HCT116 (cell line): Measurements from ENCODE around the gene RALGPS2. TPM values are rescaled to one million over a fixed set of nuclear protein-coding genes. Genes with fewer than 3 reads are reported as not detected.

Experiments used
- ATAC-seq: fragments of 200-7000 bp; cut with Tn5 transposase; 2 replicates; pipeline ENCODE4 v1.9.1; 2020; ENCODE audit warnings: mild to moderate bottlenecking, moderate library complexity
- BruUV-seq: library from RNA; stranded (reverse); fragments of 400-500 nt; replicated peaks from 2 replicates; lab custom pipeline; 2021; lab: Mats Ljungman, UMichigan
- CTCF ChIA-PET: fragments of 300-600 bp; sonication (Branson Sonifier 250); formaldehyde crosslinking; loops from one replicate; lab custom pipeline; 2021; ENCODE audit warnings: antibody characterized with exemption; lab: Charles Lee
- POLR2A ChIA-PET: fragments of 300-600, 350-600 bp; sonication (Branson Sonifier 250); formaldehyde crosslinking; loops from one replicate; lab custom pipeline; 2021; ENCODE audit warnings: antibody characterized with exemption; lab: Charles Lee
- RAD21 ChIA-PET, 2 experiments: fragments of 300-600 bp; sonication (Branson Sonifier 250); formaldehyde crosslinking; loops; one replicate each; lab custom pipeline; 2023; ENCODE audit warnings: low total read pairs in 2 of 2; ENCODE audit not compliant: uncharacterized antibody in 2 of 2, unreplicated experiment in 2 of 2, low non-redundant PET in 1 of 2; lab: Charles Lee
- DNase-seq: peaks from one replicate; pipeline ENCODE4 v3.0.0-alpha.2; 2010; ENCODE audit warnings: low read depth, low spot score
- H2AFZ ChIP-seq: fragments of 200-600 bp; shearing (Covaris generic), sonication (generic); 2 replicates; pipeline ENCODE4 v1.6.1; 2017; ENCODE audit warnings: low read depth, mixed run types, mixed read lengths, antibody characterized with exemption, low read length; ENCODE audit not compliant: poor library complexity, severe bottlenecking
- H3K27ac ChIP-seq: 2 replicates; pipeline ENCODE4 v1.5.1; 2012; ENCODE audit warnings: low read depth, low read length
- H3K27me3 ChIP-seq: fragments of 200-600 bp; sonication (generic); 2 replicates; pipeline ENCODE4 v1.6.1; 2016; ENCODE audit warnings: mixed run types, low read length, mixed read lengths; ENCODE audit not compliant: insufficient read depth
- H3K36me3 ChIP-seq, 2 experiments: fragments of 200-500 bp in 1 of 2; fragments of 200-600 bp in 1 of 2; sonication (Bioruptor generic) in 1 of 2; sonication (generic) in 1 of 2; 2 replicates each; pipeline versions ENCODE4 v1.5.1 to v1.6.1; 2014 to 2016; ENCODE audit warnings: low read length in 2 of 2, inconsistent platforms in 1 of 2, mixed read lengths in 1 of 2, mixed run types in 1 of 2; ENCODE audit not compliant: insufficient read depth in 2 of 2, control insufficient read depth in 1 of 2
- H3K4me1 ChIP-seq, 2 experiments: fragments of 200-600 bp in 1 of 2; sonication (generic) in 1 of 2; 2 replicates each; pipeline versions ENCODE4 v1.5.1 to v1.6.1; 2012 to 2017; ENCODE audit warnings: low read length in 2 of 2, inconsistent platforms in 1 of 2, mild to moderate bottlenecking in 1 of 2, mixed read lengths in 1 of 2, mixed run types in 1 of 2, moderate library complexity in 1 of 2; ENCODE audit not compliant: insufficient read depth in 2 of 2, control insufficient read depth in 1 of 2
- H3K4me2 ChIP-seq: fragments of 200-600 bp; sonication (generic); 2 replicates; pipeline ENCODE4 v1.6.1; 2017; ENCODE audit warnings: mixed run types, low read length, mixed read lengths
- H3K4me3 ChIP-seq, 2 experiments: fragments of 200-600 bp in 1 of 2; sonication (generic) in 1 of 2; replicated peaks in 1 of 2; 2 replicates each; pipeline ENCODE4 v1.5.1; 2011 to 2016; ENCODE audit warnings: low read length in 2 of 2, control low read depth in 1 of 2, low read depth in 1 of 2, mild to moderate bottlenecking in 1 of 2, mixed read lengths in 1 of 2, mixed run types in 1 of 2
- H3K79me2 ChIP-seq: fragments of 200-600 bp; sonication (generic); 2 replicates; pipeline ENCODE4 v1.6.1; 2017; ENCODE audit warnings: mild to moderate bottlenecking, mixed run types, low read length, moderate library complexity, mixed read lengths; ENCODE audit not compliant: insufficient read depth
- H3K9ac ChIP-seq: fragments of 200-600 bp; sonication (generic); 2 replicates; pipeline ENCODE4 v1.6.1; 2016; ENCODE audit warnings: low read length, mixed read lengths
- H3K9me2 ChIP-seq: fragments of 200-600 bp; sonication (generic), shearing (Covaris generic); 2 replicates; pipeline ENCODE4 v1.6.1; 2017; ENCODE audit warnings: mixed run types, mild to moderate bottlenecking, moderate library complexity; ENCODE audit not compliant: insufficient read depth
- H3K9me3 ChIP-seq, 2 experiments: fragments of 200-500 bp in 1 of 2; fragments of 200-600 bp in 1 of 2; sonication (Bioruptor generic) in 1 of 2; sonication (generic) in 1 of 2; 2 replicates each; pipeline ENCODE4 v1.6.1; 2014 to 2017; ENCODE audit warnings: low read length in 2 of 2, mixed read lengths in 2 of 2, inconsistent platforms in 1 of 2, low read depth in 1 of 2, mild to moderate bottlenecking in 1 of 2, mixed run types in 1 of 2, moderate library complexity in 1 of 2; ENCODE audit not compliant: control insufficient read depth in 1 of 2, insufficient read depth in 1 of 2
- H4K20me1 ChIP-seq: fragments of 200-600 bp; sonication (generic), shearing (Covaris generic); 2 replicates; pipeline ENCODE4 v1.6.1; 2017; ENCODE audit warnings: mixed run types, mild to moderate bottlenecking, moderate library complexity; ENCODE audit not compliant: insufficient read depth
- EGR1 ChIP-seq: IDR thresholded peaks from 2 replicates; pipeline ENCODE4 v1.6.1; 2012; ENCODE audit warnings: low read depth
- FOSL1 ChIP-seq: IDR thresholded peaks from 2 replicates; pipeline ENCODE4 v1.6.1; 2012; ENCODE audit warnings: low read depth
- SP1 ChIP-seq: IDR thresholded peaks from 2 replicates; pipeline ENCODE4 v1.6.1; 2012; ENCODE audit warnings: low read depth
- SRF ChIP-seq: IDR thresholded peaks from 2 replicates; pipeline ENCODE4 v1.6.1; 2012; ENCODE audit warnings: low read depth
- TCF7L2 ChIP-seq: IDR thresholded peaks from 2 replicates; pipeline ENCODE4 v1.7.0; 2011; ENCODE audit warnings: borderline replicate concordance, inconsistent platforms; ENCODE audit not compliant: insufficient read depth, insufficient read length; ENCODE audit errors: extremely low read depth
- YY1 ChIP-seq: IDR thresholded peaks from 2 replicates; pipeline ENCODE4 v1.6.1; 2011; ENCODE audit warnings: low read length, low read depth, moderate library complexity, mild to moderate bottlenecking; ENCODE audit not compliant: insufficient replicate concordance; ENCODE audit errors: extremely low read depth
- ZFX ChIP-seq: fragments of 450-650 bp; IDR thresholded peaks from 2 replicates; pipeline ENCODE4 v1.6.1; 2017
- intact Hi-C: fragments of 100-400 bp; cut with micrococcal nuclease; formaldehyde crosslinking; loops from 2 replicates; pipeline ENCODE4 v1.10.0; 2022
- total RNA-seq: library from RNA; stranded (reverse); gene quantifications from one replicate; pipeline ENCODE4 v1.2.1, GENCODE V29; 2021; ENCODE audit not compliant: unreplicated experiment
- TF ChIP-seq, protein P1 (sequence below), 3 experiments: fragments of 200-600 bp in 1 of 3; sonication (generic) in 1 of 3; IDR thresholded peaks in 2 of 3; conservative IDR thresholded peaks in 1 of 3; 2 replicates each; pipeline ENCODE4 v1.5.1; 2012 to 2017; ENCODE audit warnings: low read depth in 2 of 3, low read length in 2 of 3, antibody characterized with exemption in 1 of 3, borderline replicate concordance in 1 of 3, control low read depth in 1 of 3, mild to moderate bottlenecking in 1 of 3, mixed read lengths in 1 of 3, mixed run types in 1 of 3, moderate library complexity in 1 of 3; ENCODE audit not compliant: insufficient read depth in 1 of 3
- TF ChIP-seq, protein P2 (sequence below): IDR thresholded peaks from 2 replicates; pipeline ENCODE4 v1.6.1; 2011; ENCODE audit warnings: mild to moderate bottlenecking, low read length, moderate library complexity; ENCODE audit not compliant: insufficient replicate concordance; ENCODE audit errors: extremely low read depth
- TF ChIP-seq, protein P3 (sequence below): IDR thresholded peaks from 2 replicates; pipeline ENCODE4 v1.6.1; 2012

RALGPS2 gene
- total RNA-seq, 1 experiment from 2014 or later: 25.6 TPM

DNA sequence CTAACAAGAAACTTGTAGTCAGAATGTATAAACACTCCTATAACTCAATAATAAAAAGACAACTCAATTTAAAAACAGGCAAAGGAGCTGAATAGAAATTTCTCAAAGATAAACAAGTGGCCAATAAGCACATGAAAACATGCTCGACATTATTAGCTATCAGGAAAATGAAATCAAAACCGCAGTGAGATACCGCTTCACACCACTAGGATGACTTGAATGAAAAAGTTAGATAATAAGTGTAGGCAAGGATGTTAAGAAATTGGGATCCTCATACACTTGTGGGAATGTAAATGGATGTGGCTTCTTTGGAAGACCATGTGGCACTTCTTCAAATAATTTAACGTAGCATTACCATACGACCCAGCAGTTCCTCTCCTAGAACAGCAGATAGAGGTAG, 8.9 kb downstream of the RALGPS2 start:
- Histone ChIP-seq H2AFZ (no peak overlapping the region), H3K4me1 (no peaks in the 10 kb centered on the region), H3K79me2 (peaks cover 15% of the 10 kb centered on the region), H3K4me3 (no peak overlapping the region), H3K9me2 (no peaks in the 10 kb centered on the region), H3K9ac (no peak overlapping the region), H3K4me2 (no peak overlapping the region), H3K36me3 (no peaks in the 10 kb centered on the region), H3K9me3 (no peaks in the 10 kb centered on the region)
- intact Hi-C loops: no loop called here
- no TSS peak for BruUV-seq
- CTCF ChIA-PET: interaction anchor here (1.1 kb wide), 1 partner anchor 23 kb away, joined by 3 read pairs; no protein-coding TSS in a partner anchor
- TF ChIP-seq, protein P1, sequence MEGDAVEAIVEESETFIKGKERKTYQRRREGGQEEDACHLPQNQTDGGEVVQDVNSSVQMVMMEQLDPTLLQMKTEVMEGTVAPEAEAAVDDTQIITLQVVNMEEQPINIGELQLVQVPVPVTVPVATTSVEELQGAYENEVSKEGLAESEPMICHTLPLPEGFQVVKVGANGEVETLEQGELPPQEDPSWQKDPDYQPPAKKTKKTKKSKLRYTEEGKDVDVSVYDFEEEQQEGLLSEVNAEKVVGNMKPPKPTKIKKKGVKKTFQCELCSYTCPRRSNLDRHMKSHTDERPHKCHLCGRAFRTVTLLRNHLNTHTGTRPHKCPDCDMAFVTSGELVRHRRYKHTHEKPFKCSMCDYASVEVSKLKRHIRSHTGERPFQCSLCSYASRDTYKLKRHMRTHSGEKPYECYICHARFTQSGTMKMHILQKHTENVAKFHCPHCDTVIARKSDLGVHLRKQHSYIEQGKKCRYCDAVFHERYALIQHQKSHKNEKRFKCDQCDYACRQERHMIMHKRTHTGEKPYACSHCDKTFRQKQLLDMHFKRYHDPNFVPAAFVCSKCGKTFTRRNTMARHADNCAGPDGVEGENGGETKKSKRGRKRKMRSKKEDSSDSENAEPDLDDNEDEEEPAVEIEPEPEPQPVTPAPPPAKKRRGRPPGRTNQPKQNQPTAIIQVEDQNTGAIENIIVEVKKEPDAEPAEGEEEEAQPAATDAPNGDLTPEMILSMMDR (IDR thresholded peaks at IDR 0.05 in 2 of 3, conservative IDR thresholded peaks at IDR 0.05 in 1 of 3; ENCODE audit: borderline replicate concordance in 1 of 3, insufficient read depth in 1 of 3, low read depth in 2 of 3, low read length in 2 of 3): peak in 2 of 3 experiments; percentile 27 to 55; a peak in 4 of 6 replicates
- no peak for TF ChIP-seq EGR1
- TF ChIP-seq, all 23 proteins: peak for 1
- Histone ChIP-seq H3K27ac (no peak overlapping the region), H3K27me3 (no peaks in the 10 kb centered on the region), H4K20me1 (no peaks in the 10 kb centered on the region)
- POLR2A ChIA-PET: interaction anchor here (1.6 kb wide), 1 partner anchor 8 kb away, joined by 4 read pairs; no protein-coding TSS in a partner anchor
- ATAC-seq (no peak), DNase-seq (no peak)
- RAD21 ChIA-PET: no interaction called here

DNA sequence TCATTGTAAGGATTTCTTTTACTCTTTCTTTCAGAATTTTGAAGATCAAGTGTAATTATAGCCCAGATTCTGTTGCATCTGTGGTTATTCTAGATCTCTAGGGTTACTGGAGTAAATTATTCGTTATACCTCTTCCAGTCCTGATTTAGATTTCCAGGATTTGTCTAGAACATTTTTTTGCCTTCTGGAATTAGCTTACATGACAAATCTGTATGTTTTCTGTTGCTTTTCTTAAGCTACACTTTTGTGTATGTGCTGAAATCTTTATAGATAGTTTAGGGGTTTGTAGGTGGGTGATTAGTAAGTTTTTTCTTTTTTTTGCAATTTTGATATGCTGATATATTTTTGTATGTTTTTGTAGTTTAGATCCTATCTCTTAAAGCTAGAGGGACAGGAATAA, 13.7 kb downstream of the RALGPS2 start:
- H2AFZ ChIP-seq: no peak overlapping the region
- RAD21 ChIA-PET: no interaction called here
- no peaks in the 10 kb centered on the region for H3K79me2 ChIP-seq

More for the DNA sequence above, 13.7 kb downstream of the RALGPS2 start:
- H3K9ac ChIP-seq: no peak overlapping the region
- H3K4me1 ChIP-seq: no peaks in the 10 kb centered on the region
- ChIA-PET CTCF (interaction anchor here (2.0 kb wide), 1 partner anchor 15 kb away, joined by 6 read pairs; no protein-coding TSS in a partner anchor), POLR2A (no interaction called here)
- H4K20me1 ChIP-seq: no peaks in the 10 kb centered on the region
- H3K4me2 ChIP-seq: no peak overlapping the region
- H3K9me2 ChIP-seq: no peaks in the 10 kb centered on the region
- no peak overlapping the region for H3K4me3 ChIP-seq
- intact Hi-C loops: no loop called here
- no peaks in the 10 kb centered on the region for H3K9me3 ChIP-seq
- ATAC-seq (no peak), DNase-seq (no peak)
- H3K27me3 ChIP-seq: no peaks in the 10 kb centered on the region
- BruUV-seq: no TSS peak
- H3K27ac ChIP-seq: no peak overlapping the region
- no peaks in the 10 kb centered on the region for H3K36me3 ChIP-seq
- TF ChIP-seq YY1 (no peak), SP1 (no peak), FOSL1 (no peak), TCF7L2 (no peak), ZFX (no peak), SRF (no peak)
- TF ChIP-seq, protein P2, sequence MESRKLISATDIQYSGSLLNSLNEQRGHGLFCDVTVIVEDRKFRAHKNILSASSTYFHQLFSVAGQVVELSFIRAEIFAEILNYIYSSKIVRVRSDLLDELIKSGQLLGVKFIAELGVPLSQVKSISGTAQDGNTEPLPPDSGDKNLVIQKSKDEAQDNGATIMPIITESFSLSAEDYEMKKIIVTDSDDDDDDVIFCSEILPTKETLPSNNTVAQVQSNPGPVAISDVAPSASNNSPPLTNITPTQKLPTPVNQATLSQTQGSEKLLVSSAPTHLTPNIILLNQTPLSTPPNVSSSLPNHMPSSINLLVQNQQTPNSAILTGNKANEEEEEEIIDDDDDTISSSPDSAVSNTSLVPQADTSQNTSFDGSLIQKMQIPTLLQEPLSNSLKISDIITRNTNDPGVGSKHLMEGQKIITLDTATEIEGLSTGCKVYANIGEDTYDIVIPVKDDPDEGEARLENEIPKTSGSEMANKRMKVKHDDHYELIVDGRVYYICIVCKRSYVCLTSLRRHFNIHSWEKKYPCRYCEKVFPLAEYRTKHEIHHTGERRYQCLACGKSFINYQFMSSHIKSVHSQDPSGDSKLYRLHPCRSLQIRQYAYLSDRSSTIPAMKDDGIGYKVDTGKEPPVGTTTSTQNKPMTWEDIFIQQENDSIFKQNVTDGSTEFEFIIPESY: no peak
- TF ChIP-seq, protein P3, sequence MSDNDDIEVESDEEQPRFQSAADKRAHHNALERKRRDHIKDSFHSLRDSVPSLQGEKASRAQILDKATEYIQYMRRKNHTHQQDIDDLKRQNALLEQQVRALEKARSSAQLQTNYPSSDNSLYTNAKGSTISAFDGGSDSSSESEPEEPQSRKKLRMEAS: no peak
